HG02938 (cell line): ENCODE results near the gene RPL21.

Experiments used
- ATAC-seq: cut with Tn5 transposase; IDR thresholded peaks from one replicate; pipeline ENCODE4 v1.9.1; 2021; ENCODE audit warnings: mild to moderate bottlenecking, moderate library complexity; ENCODE audit not compliant: unreplicated experiment

RPL21 gene

GRCh38 chr13:27257648-27258253 lies 6.4 kb downstream of the RPL21 start:
- ATAC-seq = no peak

GRCh38 chr13:27258637-27259386 lies 7.5 kb downstream of the RPL21 start:
- no peak for ATAC-seq

GRCh38 chr13:27259831-27260230 lies 8.5 kb downstream of the RPL21 start:
- no peak for ATAC-seq

DNA sequence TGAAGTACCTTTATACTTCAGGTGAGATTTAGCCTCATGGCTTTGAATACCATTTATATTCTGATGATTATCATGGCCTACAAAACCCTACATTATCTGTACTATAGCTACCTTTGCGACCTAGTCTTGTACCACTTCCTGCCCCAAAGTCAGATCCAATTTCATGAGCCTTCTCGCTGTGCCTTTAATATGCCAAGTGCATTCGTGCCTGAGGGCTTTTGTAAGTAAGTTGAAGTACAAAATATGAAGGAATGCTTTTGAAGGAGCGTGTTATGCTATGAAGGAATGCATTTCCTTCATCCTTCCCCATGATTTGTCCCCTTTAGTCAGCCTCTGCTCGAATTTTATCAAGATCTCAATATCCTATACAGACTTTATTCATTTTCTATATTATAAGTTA lies 10.0 kb downstream of the RPL21 start:
- ATAC-seq = no peak

GRCh38 chr13:27263438-27263837 lies 12.1 kb downstream of the RPL21 start:
- ATAC-seq = no peak

- ATAC-seq = no peak
Observed at GRCh38 chr13:27264181-27264580, 12.8 kb downstream of the RPL21 start.

GRCh38 chr13:27264648-27265047 lies 13.3 kb downstream of the RPL21 start:
- no peak for ATAC-seq

- no peak for ATAC-seq
Observed at GRCh38 chr13:27266917-27267316, 15.6 kb downstream of the RPL21 start.

DNA sequence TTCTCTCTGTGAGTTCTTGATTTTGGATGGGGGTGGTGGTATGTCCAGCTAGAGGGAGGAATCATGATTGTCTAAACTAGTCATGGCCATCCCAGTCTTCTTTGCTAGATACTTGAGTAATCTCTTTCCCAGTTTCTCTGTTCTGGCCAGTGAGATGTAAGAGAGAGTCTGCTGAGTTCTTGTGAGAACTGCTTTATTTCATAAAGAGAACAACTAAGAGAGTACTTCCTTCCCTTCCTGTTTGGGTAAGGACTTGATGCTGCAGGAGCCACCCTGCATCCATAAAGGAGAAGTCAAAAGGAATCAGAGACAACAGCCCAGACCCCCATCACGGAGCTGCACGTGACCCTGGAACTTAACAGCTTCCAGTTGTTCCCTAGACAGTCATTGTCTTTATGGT lies 16.2 kb downstream of the RPL21 start:
- ATAC-seq = no peak

DNA sequence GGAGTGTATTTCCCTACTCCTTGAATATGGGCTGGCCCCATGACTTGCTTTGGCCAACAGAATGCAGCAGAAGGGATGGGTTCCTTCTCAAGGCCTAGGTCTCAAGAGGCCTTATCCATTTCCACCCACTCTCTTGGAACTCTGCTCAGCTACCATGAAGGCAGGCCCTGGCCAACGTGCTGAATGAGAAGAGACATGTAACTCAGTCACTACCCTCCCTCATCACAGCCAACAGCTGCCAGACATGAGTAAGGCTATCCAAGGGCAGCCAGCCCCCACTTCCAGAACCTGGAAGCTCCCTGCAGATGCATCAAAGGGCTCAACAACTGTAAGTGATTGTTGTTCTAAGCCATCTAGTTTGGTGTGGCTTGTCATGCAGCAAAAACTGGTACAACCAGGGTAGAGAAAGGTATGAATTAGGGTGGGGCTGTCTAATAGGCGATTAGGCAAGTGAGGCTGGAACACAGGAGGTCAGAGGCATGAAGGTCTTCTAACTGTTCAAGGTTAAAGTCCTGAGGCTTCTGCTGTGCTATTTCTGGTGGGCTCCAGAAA lies 17.8 kb downstream of the RPL21 start:
- ATAC-seq = no peak

GRCh38 chr13:27270594-27271520 lies 19.5 kb downstream of the RPL21 start, which contains the start of gene RASL11A:
Gene RASL11A, plus strand, starts transcription at chr13:27270830. Its CDS starts 115 bp downstream, at chr13:27270945.
- ATAC-seq = peak; percentile 72

DNA sequence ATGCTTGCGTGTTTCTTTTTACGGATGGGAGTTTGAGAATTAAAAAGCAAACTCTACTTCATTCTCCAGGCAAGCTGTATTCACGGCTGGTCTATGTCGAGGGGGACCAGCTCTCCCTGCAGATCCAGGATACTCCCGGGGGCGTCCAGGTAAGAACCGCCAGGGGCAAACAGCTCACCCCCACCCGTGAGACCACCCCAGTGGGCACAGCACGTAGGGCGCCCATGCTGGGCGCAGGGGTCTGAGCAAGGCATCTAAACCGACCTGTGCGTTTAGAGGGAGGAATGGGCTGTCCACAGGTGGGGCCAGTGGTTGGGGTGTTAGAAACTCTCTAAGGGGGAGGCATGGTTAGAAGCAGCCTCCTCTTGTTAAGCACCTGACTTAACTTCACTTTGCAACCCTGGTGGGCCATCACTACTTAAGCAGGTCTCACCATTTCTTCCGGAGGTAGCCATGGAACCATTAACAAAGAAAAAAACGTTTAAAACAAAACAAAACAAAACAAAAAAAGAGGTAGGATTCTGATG lies 20.3 kb downstream of the RPL21 start:
- ATAC-seq = no peak

- no peak for ATAC-seq
Observed at GRCh38 chr13:27273658-27274425, 22.5 kb downstream of the RPL21 start.

DNA sequence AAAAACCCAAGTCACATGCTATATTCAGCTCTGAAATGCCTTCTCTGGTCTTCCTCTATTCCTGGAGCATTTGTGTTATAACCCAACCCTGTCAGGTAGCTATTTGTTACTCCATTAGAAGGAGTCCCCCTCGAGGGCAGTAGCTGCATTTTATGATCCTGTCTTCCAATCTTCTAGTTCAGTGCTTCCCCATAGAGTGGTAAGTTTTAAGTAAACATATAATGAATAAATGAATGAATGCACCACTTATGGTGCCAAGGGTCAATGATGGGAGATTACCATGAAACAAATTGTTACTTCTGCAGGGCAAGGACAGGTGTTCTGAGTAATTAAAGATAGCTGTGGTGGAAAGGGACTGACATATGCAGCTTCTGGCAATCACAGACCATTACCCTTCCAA lies 23.3 kb downstream of the RPL21 start:
- ATAC-seq = no peak

DNA sequence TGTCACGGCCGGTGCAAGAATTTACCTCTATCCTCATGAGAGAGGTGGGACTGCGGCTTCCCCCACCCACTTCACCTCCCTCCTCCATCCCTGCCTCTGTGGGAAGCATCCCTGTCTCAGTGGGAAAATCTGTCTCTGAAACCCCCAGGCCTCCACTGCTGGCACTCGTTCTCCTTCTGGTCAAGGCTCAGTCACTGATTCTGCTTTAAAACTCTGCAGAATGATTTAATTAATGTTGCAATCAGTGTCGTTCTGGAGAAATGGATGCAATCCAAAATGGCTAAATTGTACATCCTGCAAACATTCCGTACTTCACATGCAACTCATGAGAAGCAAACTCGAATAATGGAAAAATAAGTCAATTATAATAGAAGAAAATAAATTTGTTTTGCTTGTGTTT lies 24.8 kb downstream of the RPL21 start:
- ATAC-seq = no peak

DNA sequence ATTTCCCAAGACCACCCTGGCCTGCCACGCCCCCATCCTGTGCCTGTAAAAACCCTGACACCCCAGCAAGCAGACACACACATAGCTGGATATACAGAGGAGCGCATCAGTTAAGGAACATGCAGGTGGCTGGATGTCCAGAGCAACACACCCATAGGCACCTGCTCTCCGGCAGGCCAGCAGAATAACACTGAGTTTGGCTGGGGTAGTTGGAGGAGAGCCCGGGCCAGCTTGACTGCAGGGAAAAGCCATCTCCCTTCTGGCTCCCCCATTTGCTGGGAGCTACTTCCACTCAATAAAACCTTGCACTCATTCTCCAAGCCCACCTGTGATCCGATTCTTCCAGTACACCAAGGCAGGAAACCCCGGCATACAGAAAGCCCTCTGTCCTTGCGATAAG lies 28.1 kb downstream of the RPL21 start:
- no peak for ATAC-seq

DNA sequence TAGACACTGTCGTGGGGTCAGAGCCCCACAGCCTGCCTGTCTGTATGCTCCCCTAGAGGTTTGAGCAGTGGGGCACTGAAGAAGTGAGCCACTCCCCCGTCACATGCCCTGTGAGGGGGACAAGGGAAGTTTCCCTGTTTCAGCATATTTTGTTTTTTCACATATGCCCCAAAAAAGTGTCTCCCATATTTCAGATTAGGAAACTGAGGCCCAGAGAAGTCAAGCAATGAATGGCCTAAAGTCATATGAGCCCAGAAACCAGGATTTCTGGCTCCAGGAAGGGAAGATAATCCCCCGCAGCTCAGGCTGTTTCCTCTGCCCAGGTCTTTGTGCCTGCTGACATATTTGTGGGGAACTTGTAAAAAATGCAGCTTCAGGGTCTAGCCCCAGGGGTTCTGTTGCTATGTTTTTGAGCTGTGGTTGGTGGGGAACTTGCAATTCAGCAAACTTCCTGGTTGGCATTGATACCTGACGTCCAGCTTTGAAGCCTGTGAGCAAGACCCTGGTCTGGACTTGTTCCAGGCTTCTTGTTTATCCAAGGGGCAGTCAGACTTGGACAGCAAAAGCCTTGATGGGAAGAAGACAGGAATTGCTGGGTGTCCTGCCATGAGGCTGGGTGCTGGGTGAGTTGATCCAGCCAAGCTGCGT lies 28.8 kb downstream of the RPL21 start:
- ATAC-seq = no peak

DNA sequence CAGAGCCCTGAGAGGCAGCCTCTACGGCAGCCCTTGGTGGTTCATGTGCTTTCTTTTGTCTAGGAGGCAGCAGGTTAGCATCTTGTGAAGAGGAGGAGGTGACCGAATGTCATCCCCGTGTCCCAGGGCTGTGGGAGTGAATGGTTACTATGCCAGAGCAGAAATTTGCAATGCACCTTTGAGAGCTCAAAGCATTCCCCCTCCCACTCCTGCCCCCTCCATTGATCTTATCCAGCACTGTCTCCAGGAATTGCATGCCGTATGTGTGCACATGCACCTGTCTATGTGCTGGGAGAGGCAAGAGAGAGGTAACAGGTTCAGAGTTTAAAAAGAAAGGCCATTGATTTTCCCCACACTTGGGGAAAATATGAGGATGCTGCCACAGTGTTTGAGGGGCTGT lies 29.5 kb downstream of the RPL21 start:
- ATAC-seq = no peak

- ATAC-seq = no peak
Observed at GRCh38 chr13:27281420-27281819, 30.1 kb downstream of the RPL21 start.
